K562 (cell line): ENCODE results near the gene PAM. TPM values are rescaled to one million over a fixed set of nuclear protein-coding genes. Genes with fewer than 3 reads are reported as not detected.

Source experiments
- ATAC-seq: fragments of 200-7000 bp; cut with Tn5 transposase; 3 replicates; pipeline ENCODE4 v1.9.1; 2020; ENCODE audit warnings: moderate library complexity
- BruUV-seq: library from RNA; stranded (reverse); fragments of 400-500 nt; replicated peaks from 2 replicates; lab custom pipeline; 2021; lab: Mats Ljungman, UMichigan
- CTCF ChIA-PET: fragments of 300-600 bp; formaldehyde crosslinking; extraction: SDS; loops from one replicate; lab custom pipeline; 2021; ENCODE audit warnings: low intra/inter-chr PET ratio; lab: Yijun Ruan, JAX
- POLR2A ChIA-PET: fragments of 300-600, 350-650 bp; sonication (Branson Sonifier 250); formaldehyde crosslinking; extraction: SDS; loops from one replicate; lab custom pipeline; 2021; ENCODE audit warnings: antibody characterized with exemption, inconsistent platforms; lab: Yijun Ruan, JAX
- DNase-seq, 4 experiments: peaks; one replicate each; pipeline versions ENCODE4 v3.0.0 to v3.0.0-alpha.2; 2011 to 2018; ENCODE audit warnings: low spot score in 3 of 4, mixed read lengths in 3 of 4; ENCODE audit errors: extremely low read depth in 1 of 4
- FAIRE-seq: peaks from 2 replicates; lab custom pipeline; 2011; peaks lifted over from hg19 to GRCh38; lab: Jason Lieb, UNC
- H2AFZ ChIP-seq: 2 replicates; pipeline ENCODE4 v1.6.0; 2011; ENCODE audit warnings: low read depth, low read length, control low read depth, inconsistent platforms
- H3K27ac ChIP-seq: fragments of 200-600 bp; 3 replicates; pipeline ENCODE4 v1.8.0; 2011; ENCODE audit warnings: low read depth, mild to moderate bottlenecking, control low read depth, inconsistent platforms, low read length, moderate library complexity, mixed read lengths; ENCODE audit errors: extremely low read depth
- H3K27me3 ChIP-seq, 2 experiments: fragments of 300-600 bp in 1 of 2; 2 replicates in 1 of 2; 3 replicates in 1 of 2; pipeline versions ENCODE4 v1.6.0 to v1.8.0; 2011; ENCODE audit warnings: inconsistent platforms in 2 of 2, low read length in 2 of 2, mild to moderate bottlenecking in 1 of 2, mixed read lengths in 1 of 2, moderate library complexity in 1 of 2; ENCODE audit not compliant: control insufficient read depth in 2 of 2, insufficient read depth in 2 of 2
- H3K36me3 ChIP-seq: fragments of 300-600 bp; 3 replicates; pipeline ENCODE4 v1.8.0; 2011; ENCODE audit warnings: mild to moderate bottlenecking, low read length, inconsistent platforms; ENCODE audit not compliant: control insufficient read depth, insufficient read depth
- H3K4me1 ChIP-seq, 2 experiments: fragments of 200-600 bp in 1 of 2; replicated peaks in 1 of 2; 2 replicates in 1 of 2; 3 replicates in 1 of 2; pipeline versions ENCODE4 v1.5.1 to v1.8.0; 2011; ENCODE audit warnings: inconsistent platforms in 2 of 2, low read length in 2 of 2, mild to moderate bottlenecking in 1 of 2, mixed read lengths in 1 of 2, moderate library complexity in 1 of 2; ENCODE audit not compliant: control insufficient read depth in 2 of 2, insufficient read depth in 2 of 2
- H3K4me2 ChIP-seq: 2 replicates; pipeline ENCODE4 v1.6.1; 2011; ENCODE audit warnings: low read length, control low read depth, inconsistent platforms, mixed read lengths; ENCODE audit not compliant: insufficient read depth
- H3K4me3 ChIP-seq: fragments of 200-600 bp; sonication (generic), shearing (Covaris generic); 2 replicates; pipeline ENCODE4 v1.5.1; 2016; ENCODE audit warnings: control low read depth, inconsistent platforms
- H3K79me2 ChIP-seq: fragments of 200-600 bp; 3 replicates; pipeline ENCODE4 v1.8.0; 2011; ENCODE audit warnings: low read length, inconsistent platforms; ENCODE audit not compliant: control insufficient read depth, insufficient read depth
- H3K9ac ChIP-seq, 2 experiments: 2 replicates each; pipeline versions ENCODE4 v1.6.0 to v1.6.1; 2011; ENCODE audit warnings: low read depth in 2 of 2, low read length in 2 of 2, control low read depth in 1 of 2, inconsistent platforms in 1 of 2, mild to moderate bottlenecking in 1 of 2, mixed read lengths in 1 of 2; ENCODE audit not compliant: insufficient read depth in 1 of 2
- H3K9me1 ChIP-seq: one replicate; pipeline ENCODE4 v1.6.0; 2011; ENCODE audit warnings: inconsistent platforms, mild to moderate bottlenecking, low read length, moderate library complexity; ENCODE audit not compliant: control insufficient read depth, insufficient read depth
- H3K9me3 ChIP-seq: replicated peaks from 2 replicates; pipeline ENCODE4 v1.5.1; 2011; ENCODE audit warnings: low read depth, low read length, inconsistent platforms; ENCODE audit not compliant: control insufficient read depth, insufficient read depth
- H4K20me1 ChIP-seq: replicated peaks from 2 replicates; pipeline ENCODE4 v1.6.1; 2011; ENCODE audit warnings: low read length, inconsistent platforms, mixed read lengths; ENCODE audit not compliant: control insufficient read depth, insufficient read depth
- BCOR ChIP-seq: fragments of 450-650 bp; IDR thresholded peaks from 2 replicates; pipeline ENCODE4 v1.6.1; 2016
- ETS2 ChIP-seq: IDR thresholded peaks from 2 replicates; pipeline ENCODE4 v1.6.1; 2016; ENCODE audit warnings: borderline replicate concordance, missing genetic modification characterization, mild to moderate bottlenecking, moderate library complexity, missing compliant biosample characterization; ENCODE audit not compliant: poor library complexity, severe bottlenecking
- KLF1 ChIP-seq: fragments of 450-650 bp; IDR thresholded peaks from 2 replicates; pipeline ENCODE4 v1.6.1; 2016; ENCODE audit warnings: missing genetic modification characterization, missing compliant biosample characterization
- POLR3A ChIP-seq: IDR thresholded peaks from 2 replicates; pipeline ENCODE4 v1.6.1; 2011; ENCODE audit warnings: borderline replicate concordance, mild to moderate bottlenecking, moderate library complexity; ENCODE audit not compliant: insufficient read length, insufficient read depth; ENCODE audit errors: extremely low read depth
- ZNF133 ChIP-seq: fragments of 250-450 bp; sonication (Bioruptor Pico); IDR thresholded peaks from 2 replicates; pipeline ENCODE4 v1.4.0; 2020; ENCODE audit warnings: mild to moderate bottlenecking
- ZNF668 ChIP-seq: fragments of 250-450 bp; sonication (Bioruptor Pico); IDR thresholded peaks from 2 replicates; pipeline ENCODE4 v1.8.0; 2022; ENCODE audit warnings: mild to moderate bottlenecking, inconsistent platforms
- WGBS: fragments of 100-300 bp; shearing (Covaris generic); methylation state at CpG from one replicate; pipeline ENCODE4 v1.1.6; 2016; ENCODE audit warnings: low coverage, mixed read lengths; ENCODE audit not compliant: insufficient coverage; ENCODE audit errors: missing lambda C conversion rate; 5-methylcytosine and 5-hydroxymethylcytosine counted together
- in situ Hi-C: fragments of 300-500 bp; cut with MboI; formaldehyde crosslinking; loops from 4 replicates; pipeline ENCODE4 v1.15.0; 2018; ENCODE audit warnings: inconsistent platforms, mixed read lengths
- intact Hi-C: fragments of 100-400 bp; cut with micrococcal nuclease; formaldehyde crosslinking; loops from 2 replicates; pipeline ENCODE4 v1.14.2; 2022
- polyA plus RNA-seq, 8 experiments: library from polyadenylated mRNA; depleted of rRNA in 4 of 8; stranded (reverse) in 5 of 8; unstranded in 3 of 8; fragments of >200 nt; fragmentation: Nextera tagmentation in 2 of 8; fragmentation: Illumina TruSeq in 1 of 8; extraction: Ambion mirVana in 2 of 8; extraction: Trizol in 1 of 8; gene quantifications; 2 replicates each; pipeline versions ENCODE4 v1.2.1 to v1.2.3, GENCODE V29; 2011 to 2014; ENCODE audit warnings: inconsistent platforms in 1 of 8, missing spikeins in 1 of 8
- total RNA-seq, 7 experiments: library from RNA; depleted of rRNA in 6 of 7; stranded (reverse); fragments of >200 nt in 6 of 7; fragmentation: Illumina TruSeq in 2 of 7; extraction: Trizol in 2 of 7; gene quantifications; 2 replicates each; pipeline versions ENCODE4 v1.2.1 to v1.2.3, GENCODE V29; 2011 to 2021; ENCODE audit warnings: low replicate concordance in 1 of 7
- TF ChIP-seq, protein P1 (sequence below), 2 experiments: fragments of 250-450 bp in 1 of 2; fragments of 450-650 bp in 1 of 2; sonication (Bioruptor Pico) in 1 of 2; IDR thresholded peaks; 2 replicates each; pipeline versions ENCODE4 v1.6.1 to v1.8.0; 2016 to 2021; ENCODE audit warnings: mild to moderate bottlenecking in 2 of 2, moderate library complexity in 2 of 2, missing compliant biosample characterization in 1 of 2, missing genetic modification characterization in 1 of 2

PAM gene
- total and polyA plus RNA-seq, 9 of the 15 experiments (the other 6 are each of a cell fraction or from before 2014, with no cell fraction given): 0.39 to 3.1 (median 0.77) TPM

- Histone ChIP-seq H3K9me3 (no peaks in the 10 kb centered on the region), H3K4me1 (no peaks in the 10 kb centered on the region), H3K9me1 (no peaks in the 10 kb centered on the region), H3K27ac (no peak overlapping the region), H3K36me3 (no peaks in the 10 kb centered on the region), H2AFZ (no peak overlapping the region), H3K9ac (no peak overlapping the region), H4K20me1 (no peaks in the 10 kb centered on the region), H3K79me2 (no peaks in the 10 kb centered on the region), H3K4me2 (no peak overlapping the region), H3K27me3 (no peaks in the 10 kb centered on the region), H3K4me3 (no peak overlapping the region)
- TF ChIP-seq BCOR (no peak), ETS2 (tag) (no peak), ZNF133 (CRISPR knock-in tag) (no peak), ZNF668 (CRISPR knock-in tag) (no peak), KLF1 (tag) (no peak), POLR3A (no peak)
- TF ChIP-seq, protein P1, sequence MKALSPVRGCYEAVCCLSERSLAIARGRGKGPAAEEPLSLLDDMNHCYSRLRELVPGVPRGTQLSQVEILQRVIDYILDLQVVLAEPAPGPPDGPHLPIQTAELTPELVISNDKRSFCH (CRISPR knock-in tag; IDR thresholded peaks at IDR 0.05): no peak
- TF ChIP-seq, protein P1 (tag; IDR thresholded peaks at IDR 0.05): no peak
- FAIRE-seq (no peak), ATAC-seq (no peak), DNase-seq (no peak)
- POLR2A ChIA-PET: no interaction called here
- no TSS peak for BruUV-seq
- CTCF ChIA-PET: no interaction called here
- in situ Hi-C loops (no loop called here), intact Hi-C loops (no loop called here)
- WGBS: 0% methylated on average over 4 of the region's 4 CpGs
Measured at GRCh38 chr5:102856389-102856777, 101.3 kb downstream of the PAM start.
